GM10266 (cell line): Measurements from ENCODE around the gene OTP.
A peak's percentile ranks its signal among the peaks of the same experiment; 100 is the strongest.

Experiments
- DNase-seq: peaks from one replicate; pipeline ENCODE4 v3.0.0; 2012; ENCODE audit errors: extremely low spot score
- CTCF ChIP-seq: IDR thresholded peaks from 2 replicates; pipeline ENCODE4 v1.5.1; 2012; ENCODE audit warnings: mild to moderate bottlenecking, low read depth; ENCODE audit not compliant: control insufficient read depth, insufficient read depth; ENCODE audit errors: missing control alignments

The OTP gene

GRCh38 chr5:77640589-77641396 lies 2.3 kb upstream of the OTP start:
- no peak for TF ChIP-seq CTCF
- no peak for DNase-seq

- no peak for TF ChIP-seq CTCF
- peak; percentile 59 for DNase-seq
Observed at GRCh38 chr5:77638763-77639671, 504 bp upstream of the OTP start.

- DNase-seq: no peak
- TF ChIP-seq CTCF: no peak
Observed at GRCh38 chr5:77637170-77637997, 1.1 kb downstream of the OTP start.

- TF ChIP-seq CTCF: no peak
- DNase-seq: no peak
Observed at GRCh38 chr5:77636641-77637169, 1.8 kb downstream of the OTP start.

GRCh38 chr5:77635917-77636640 lies 2.4 kb downstream of the OTP start:
- no peak for TF ChIP-seq CTCF
- DNase-seq: no peak
